Measurements from ENCODE around the gene CDX1. TPM values are rescaled to one million over a fixed set of nuclear protein-coding genes. Genes with fewer than 3 reads are reported as not detected.

CDX1 gene
- total and polyA plus RNA-seq, 2 of the 8 experiments (the other 6 are each of a cell fraction or from before 2014, with no cell fraction given), result not detected

- TF ChIP-seq, protein P1, sequence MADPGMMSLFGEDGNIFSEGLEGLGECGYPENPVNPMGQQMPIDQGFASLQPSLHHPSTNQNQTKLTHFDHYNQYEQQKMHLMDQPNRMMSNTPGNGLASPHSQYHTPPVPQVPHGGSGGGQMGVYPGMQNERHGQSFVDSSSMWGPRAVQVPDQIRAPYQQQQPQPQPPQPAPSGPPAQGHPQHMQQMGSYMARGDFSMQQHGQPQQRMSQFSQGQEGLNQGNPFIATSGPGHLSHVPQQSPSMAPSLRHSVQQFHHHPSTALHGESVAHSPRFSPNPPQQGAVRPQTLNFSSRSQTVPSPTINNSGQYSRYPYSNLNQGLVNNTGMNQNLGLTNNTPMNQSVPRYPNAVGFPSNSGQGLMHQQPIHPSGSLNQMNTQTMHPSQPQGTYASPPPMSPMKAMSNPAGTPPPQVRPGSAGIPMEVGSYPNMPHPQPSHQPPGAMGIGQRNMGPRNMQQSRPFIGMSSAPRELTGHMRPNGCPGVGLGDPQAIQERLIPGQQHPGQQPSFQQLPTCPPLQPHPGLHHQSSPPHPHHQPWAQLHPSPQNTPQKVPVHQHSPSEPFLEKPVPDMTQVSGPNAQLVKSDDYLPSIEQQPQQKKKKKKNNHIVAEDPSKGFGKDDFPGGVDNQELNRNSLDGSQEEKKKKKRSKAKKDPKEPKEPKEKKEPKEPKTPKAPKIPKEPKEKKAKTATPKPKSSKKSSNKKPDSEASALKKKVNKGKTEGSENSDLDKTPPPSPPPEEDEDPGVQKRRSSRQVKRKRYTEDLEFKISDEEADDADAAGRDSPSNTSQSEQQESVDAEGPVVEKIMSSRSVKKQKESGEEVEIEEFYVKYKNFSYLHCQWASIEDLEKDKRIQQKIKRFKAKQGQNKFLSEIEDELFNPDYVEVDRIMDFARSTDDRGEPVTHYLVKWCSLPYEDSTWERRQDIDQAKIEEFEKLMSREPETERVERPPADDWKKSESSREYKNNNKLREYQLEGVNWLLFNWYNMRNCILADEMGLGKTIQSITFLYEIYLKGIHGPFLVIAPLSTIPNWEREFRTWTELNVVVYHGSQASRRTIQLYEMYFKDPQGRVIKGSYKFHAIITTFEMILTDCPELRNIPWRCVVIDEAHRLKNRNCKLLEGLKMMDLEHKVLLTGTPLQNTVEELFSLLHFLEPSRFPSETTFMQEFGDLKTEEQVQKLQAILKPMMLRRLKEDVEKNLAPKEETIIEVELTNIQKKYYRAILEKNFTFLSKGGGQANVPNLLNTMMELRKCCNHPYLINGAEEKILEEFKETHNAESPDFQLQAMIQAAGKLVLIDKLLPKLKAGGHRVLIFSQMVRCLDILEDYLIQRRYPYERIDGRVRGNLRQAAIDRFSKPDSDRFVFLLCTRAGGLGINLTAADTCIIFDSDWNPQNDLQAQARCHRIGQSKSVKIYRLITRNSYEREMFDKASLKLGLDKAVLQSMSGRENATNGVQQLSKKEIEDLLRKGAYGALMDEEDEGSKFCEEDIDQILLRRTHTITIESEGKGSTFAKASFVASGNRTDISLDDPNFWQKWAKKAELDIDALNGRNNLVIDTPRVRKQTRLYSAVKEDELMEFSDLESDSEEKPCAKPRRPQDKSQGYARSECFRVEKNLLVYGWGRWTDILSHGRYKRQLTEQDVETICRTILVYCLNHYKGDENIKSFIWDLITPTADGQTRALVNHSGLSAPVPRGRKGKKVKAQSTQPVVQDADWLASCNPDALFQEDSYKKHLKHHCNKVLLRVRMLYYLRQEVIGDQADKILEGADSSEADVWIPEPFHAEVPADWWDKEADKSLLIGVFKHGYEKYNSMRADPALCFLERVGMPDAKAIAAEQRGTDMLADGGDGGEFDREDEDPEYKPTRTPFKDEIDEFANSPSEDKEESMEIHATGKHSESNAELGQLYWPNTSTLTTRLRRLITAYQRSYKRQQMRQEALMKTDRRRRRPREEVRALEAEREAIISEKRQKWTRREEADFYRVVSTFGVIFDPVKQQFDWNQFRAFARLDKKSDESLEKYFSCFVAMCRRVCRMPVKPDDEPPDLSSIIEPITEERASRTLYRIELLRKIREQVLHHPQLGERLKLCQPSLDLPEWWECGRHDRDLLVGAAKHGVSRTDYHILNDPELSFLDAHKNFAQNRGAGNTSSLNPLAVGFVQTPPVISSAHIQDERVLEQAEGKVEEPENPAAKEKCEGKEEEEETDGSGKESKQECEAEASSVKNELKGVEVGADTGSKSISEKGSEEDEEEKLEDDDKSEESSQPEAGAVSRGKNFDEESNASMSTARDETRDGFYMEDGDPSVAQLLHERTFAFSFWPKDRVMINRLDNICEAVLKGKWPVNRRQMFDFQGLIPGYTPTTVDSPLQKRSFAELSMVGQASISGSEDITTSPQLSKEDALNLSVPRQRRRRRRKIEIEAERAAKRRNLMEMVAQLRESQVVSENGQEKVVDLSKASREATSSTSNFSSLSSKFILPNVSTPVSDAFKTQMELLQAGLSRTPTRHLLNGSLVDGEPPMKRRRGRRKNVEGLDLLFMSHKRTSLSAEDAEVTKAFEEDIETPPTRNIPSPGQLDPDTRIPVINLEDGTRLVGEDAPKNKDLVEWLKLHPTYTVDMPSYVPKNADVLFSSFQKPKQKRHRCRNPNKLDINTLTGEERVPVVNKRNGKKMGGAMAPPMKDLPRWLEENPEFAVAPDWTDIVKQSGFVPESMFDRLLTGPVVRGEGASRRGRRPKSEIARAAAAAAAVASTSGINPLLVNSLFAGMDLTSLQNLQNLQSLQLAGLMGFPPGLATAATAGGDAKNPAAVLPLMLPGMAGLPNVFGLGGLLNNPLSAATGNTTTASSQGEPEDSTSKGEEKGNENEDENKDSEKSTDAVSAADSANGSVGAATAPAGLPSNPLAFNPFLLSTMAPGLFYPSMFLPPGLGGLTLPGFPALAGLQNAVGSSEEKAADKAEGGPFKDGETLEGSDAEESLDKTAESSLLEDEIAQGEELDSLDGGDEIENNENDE (IDR thresholded peaks at IDR 0.05; ENCODE audit: insufficient replicate concordance, low read length), result no peak
- TF ChIP-seq KDM1A (IDR thresholded peaks at IDR 0.05; ENCODE audit: borderline replicate concordance, low read length), result no peak
- TF ChIP-seq CHD1 (IDR thresholded peaks at IDR 0.05; ENCODE audit: low read depth, low read length), result no peak
Observed at GRCh38 chr5:150188146-150188842, 21.7 kb downstream of the CDX1 start (continued).

Measured in H1 (cell line).